ENCODE results near the gene SNRK. TPM values are rescaled to one million over a fixed set of nuclear protein-coding genes. Genes with fewer than 3 reads are reported as not detected.

Gene SNRK
- total RNA-seq, 6 experiments from 2014 or later, result 14.0 to 26.2 (median 15.3) TPM

DNA sequence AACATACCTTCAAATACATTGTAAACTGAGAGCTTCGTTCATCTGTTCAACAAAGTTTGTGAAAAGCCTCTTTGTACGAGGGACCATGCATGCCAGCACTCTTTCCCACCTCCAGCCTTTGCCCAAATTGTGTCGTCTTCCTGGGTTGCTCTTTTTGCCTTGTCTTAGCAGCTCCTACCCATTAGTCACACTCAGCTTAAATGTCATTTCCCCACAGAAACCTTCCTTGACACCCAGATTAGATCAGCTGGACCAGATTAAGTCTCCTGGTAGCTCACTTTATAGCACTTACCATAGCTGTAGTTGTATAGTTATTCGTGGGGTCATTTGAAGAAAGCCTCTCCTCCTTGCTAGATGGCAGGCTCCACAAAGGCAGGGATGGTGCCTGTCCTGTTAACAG is 24.1 kb upstream of the SNRK start:
- no peak for DNase-seq
- 81% methylated on average over 4 of the region's 4 CpGs for WGBS (ENCODE audit: insufficient coverage, low coverage, low lambda C conversion rate, missing lambda C conversion rate)
- ATAC-seq, result no peak
- intact Hi-C loops (cut with DNase I), result no loop called here
- H3K36me3 ChIP-seq, result no peaks in the 10 kb centered on the region
- H3K9me3 ChIP-seq, result no peaks in the 10 kb centered on the region
- no peaks in the 10 kb centered on the region for H3K27me3 ChIP-seq
- no peak for TF ChIP-seq POLR2A (IDR thresholded peaks at IDR 0.05)
- TF ChIP-seq, protein P1, sequence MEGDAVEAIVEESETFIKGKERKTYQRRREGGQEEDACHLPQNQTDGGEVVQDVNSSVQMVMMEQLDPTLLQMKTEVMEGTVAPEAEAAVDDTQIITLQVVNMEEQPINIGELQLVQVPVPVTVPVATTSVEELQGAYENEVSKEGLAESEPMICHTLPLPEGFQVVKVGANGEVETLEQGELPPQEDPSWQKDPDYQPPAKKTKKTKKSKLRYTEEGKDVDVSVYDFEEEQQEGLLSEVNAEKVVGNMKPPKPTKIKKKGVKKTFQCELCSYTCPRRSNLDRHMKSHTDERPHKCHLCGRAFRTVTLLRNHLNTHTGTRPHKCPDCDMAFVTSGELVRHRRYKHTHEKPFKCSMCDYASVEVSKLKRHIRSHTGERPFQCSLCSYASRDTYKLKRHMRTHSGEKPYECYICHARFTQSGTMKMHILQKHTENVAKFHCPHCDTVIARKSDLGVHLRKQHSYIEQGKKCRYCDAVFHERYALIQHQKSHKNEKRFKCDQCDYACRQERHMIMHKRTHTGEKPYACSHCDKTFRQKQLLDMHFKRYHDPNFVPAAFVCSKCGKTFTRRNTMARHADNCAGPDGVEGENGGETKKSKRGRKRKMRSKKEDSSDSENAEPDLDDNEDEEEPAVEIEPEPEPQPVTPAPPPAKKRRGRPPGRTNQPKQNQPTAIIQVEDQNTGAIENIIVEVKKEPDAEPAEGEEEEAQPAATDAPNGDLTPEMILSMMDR (IDR thresholded peaks at IDR 0.05), result no peak
- no peak overlapping the region for H3K27ac ChIP-seq
- no peak overlapping the region for H3K4me3 ChIP-seq
- H3K4me1 ChIP-seq, result no peaks in the 10 kb centered on the region

DNA sequence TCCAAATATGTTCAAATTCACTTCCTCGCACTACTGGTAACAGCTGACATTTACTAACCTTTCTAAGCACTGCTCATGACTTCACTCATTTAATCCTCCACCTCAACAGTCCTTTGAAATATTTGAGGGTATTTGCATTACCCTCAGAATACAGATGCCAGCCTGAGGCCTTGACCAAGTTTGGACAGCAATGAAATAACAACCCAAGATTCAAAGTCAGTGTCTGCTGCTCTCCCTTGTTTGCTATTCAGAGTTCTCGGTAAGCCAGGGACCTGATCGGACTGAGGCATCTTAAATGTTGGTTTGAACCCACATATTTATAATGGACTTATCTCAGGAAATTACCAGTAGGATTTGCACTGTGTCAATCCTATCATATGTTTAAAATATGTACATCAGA is 19.9 kb upstream of the SNRK start:
- Histone ChIP-seq H3K4me1 (no peaks in the 10 kb centered on the region), H3K4me3 (no peak overlapping the region), H3K36me3 (no peaks in the 10 kb centered on the region), H3K27me3 (no peaks in the 10 kb centered on the region), H3K9me3 (no peaks in the 10 kb centered on the region), H3K27ac (no peak overlapping the region)
- intact Hi-C loops (cut with DNase I), result no loop called here
- no peak for TF ChIP-seq POLR2A (IDR thresholded peaks at IDR 0.05)
- no peak for DNase-seq
- ATAC-seq, result no peak
- WGBS (ENCODE audit: insufficient coverage, low coverage, low lambda C conversion rate, missing lambda C conversion rate), result 67% methylated on average over 3 of the region's 3 CpGs

DNA sequence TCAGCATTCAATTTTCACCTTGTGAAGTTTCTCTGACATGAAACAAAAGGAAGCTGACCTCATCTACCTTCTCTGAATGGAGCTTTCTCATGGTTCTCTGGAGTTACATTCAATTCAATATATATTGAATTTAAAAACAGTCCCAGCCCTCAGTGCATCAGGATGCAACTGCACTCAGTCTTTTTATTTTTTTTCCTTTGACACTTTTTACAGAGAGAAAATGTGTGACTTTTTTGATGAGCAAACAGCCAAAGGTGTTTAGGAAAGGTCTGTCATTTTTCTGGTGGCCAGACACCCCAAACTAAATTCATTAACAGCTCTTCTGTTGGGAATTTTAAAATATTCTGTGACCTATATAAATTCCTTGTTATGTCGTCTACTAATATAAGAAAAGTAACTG is 19.3 kb upstream of the SNRK start:
- Histone ChIP-seq H3K9me3 (no peaks in the 10 kb centered on the region), H3K36me3 (no peaks in the 10 kb centered on the region), H3K27ac (no peak overlapping the region), H3K27me3 (no peaks in the 10 kb centered on the region), H3K4me1 (no peaks in the 10 kb centered on the region), H3K4me3 (no peak overlapping the region)
- TF ChIP-seq POLR2A (IDR thresholded peaks at IDR 0.05), result no peak
- TF ChIP-seq, protein P1 (IDR thresholded peaks at IDR 0.05), result no peak
- WGBS (ENCODE audit: insufficient coverage, low coverage, low lambda C conversion rate, missing lambda C conversion rate), result 38% methylated on average over 1 of the region's 1 CpG
- DNase-seq (no peak), ATAC-seq (no peak)
- intact Hi-C loops (cut with DNase I), result no loop called here

DNA sequence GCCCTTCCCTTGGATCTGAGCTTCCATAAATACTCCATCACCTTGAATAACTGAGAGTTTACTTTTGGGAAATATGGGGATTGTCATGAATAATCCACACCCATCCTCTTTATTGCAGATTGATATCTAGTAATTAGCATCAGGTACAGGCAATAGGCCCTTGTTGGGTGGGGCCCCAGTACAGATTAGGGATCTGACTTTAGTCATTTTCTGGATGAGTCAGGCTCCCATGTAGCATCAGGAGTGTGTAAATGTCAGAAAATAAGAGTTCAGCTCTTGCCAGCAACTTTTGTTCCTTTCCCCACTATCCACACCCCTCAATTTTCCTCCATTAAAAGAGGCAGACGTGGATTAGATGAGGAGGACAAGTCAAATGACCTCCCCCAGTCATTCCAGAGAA is 17.7 kb upstream of the SNRK start:
- intact Hi-C loops (cut with DNase I), result no loop called here
- TF ChIP-seq POLR2A (IDR thresholded peaks at IDR 0.05), result no peak
- TF ChIP-seq, protein P1 (IDR thresholded peaks at IDR 0.05), result no peak
- no peaks in the 10 kb centered on the region for H3K27me3 ChIP-seq
- H3K36me3 ChIP-seq, result no peaks in the 10 kb centered on the region
- no peak overlapping the region for H3K4me3 ChIP-seq
- DNase-seq (no peak), ATAC-seq (no peak)
- 91% methylated on average over 1 of the region's 1 CpG for WGBS (ENCODE audit: insufficient coverage, low coverage, low lambda C conversion rate, missing lambda C conversion rate)
- H3K27ac ChIP-seq, result no peak overlapping the region
- H3K4me1 ChIP-seq, result no peaks in the 10 kb centered on the region
- H3K9me3 ChIP-seq, result no peaks in the 10 kb centered on the region

DNA sequence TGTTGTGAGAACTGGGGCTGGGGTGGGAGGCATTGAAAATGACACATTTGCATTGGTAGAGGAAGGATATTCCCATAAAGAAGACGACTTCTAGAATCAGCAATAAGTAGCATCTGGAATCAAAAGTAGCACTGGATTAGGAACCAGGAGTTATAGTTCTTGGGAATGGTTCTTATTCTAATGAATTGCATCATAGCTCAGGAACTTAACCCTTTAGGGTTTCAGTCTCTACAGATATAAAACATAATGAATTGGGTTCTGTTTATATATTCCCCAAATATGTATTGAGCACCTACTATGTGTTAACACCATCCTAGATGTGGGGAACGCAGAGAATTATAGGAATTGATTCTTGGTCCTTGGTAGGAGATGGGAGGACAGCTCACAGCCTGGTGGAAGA is 16.3 kb upstream of the SNRK start:
- Histone ChIP-seq H3K9me3 (no peaks in the 10 kb centered on the region), H3K27me3 (no peaks in the 10 kb centered on the region), H3K4me1 (no peaks in the 10 kb centered on the region), H3K4me3 (no peak overlapping the region), H3K27ac (no peak overlapping the region), H3K36me3 (no peaks in the 10 kb centered on the region)
- intact Hi-C loops (cut with DNase I), result no loop called here
- TF ChIP-seq, protein P1 (IDR thresholded peaks at IDR 0.05), result no peak
- TF ChIP-seq POLR2A (IDR thresholded peaks at IDR 0.05), result no peak
- no peak for ATAC-seq
- WGBS (ENCODE audit: insufficient coverage, low coverage, low lambda C conversion rate, missing lambda C conversion rate), result 85% methylated on average over 2 of the region's 2 CpGs
- DNase-seq, result no peak
